NCI-H226 (cell line): ENCODE data around the gene FIBIN.
"Not testable (repeated sequence)": the region's sequence is repeated elsewhere in the genome, so short reads cannot be mapped to it uniquely, and the experiment has no call there.

Experiments
- DNase-seq: peaks from one replicate; pipeline ENCODE4 v3.0.0-alpha.2; 2015

The FIBIN gene

GRCh38 chr11:26993965-26994457 lies at the start of gene FIBIN:
Gene FIBIN, plus strand, starts transcription at chr11:26994112. Its CDS starts 415 bp downstream, at chr11:26994527.
- no peak for DNase-seq

DNA sequence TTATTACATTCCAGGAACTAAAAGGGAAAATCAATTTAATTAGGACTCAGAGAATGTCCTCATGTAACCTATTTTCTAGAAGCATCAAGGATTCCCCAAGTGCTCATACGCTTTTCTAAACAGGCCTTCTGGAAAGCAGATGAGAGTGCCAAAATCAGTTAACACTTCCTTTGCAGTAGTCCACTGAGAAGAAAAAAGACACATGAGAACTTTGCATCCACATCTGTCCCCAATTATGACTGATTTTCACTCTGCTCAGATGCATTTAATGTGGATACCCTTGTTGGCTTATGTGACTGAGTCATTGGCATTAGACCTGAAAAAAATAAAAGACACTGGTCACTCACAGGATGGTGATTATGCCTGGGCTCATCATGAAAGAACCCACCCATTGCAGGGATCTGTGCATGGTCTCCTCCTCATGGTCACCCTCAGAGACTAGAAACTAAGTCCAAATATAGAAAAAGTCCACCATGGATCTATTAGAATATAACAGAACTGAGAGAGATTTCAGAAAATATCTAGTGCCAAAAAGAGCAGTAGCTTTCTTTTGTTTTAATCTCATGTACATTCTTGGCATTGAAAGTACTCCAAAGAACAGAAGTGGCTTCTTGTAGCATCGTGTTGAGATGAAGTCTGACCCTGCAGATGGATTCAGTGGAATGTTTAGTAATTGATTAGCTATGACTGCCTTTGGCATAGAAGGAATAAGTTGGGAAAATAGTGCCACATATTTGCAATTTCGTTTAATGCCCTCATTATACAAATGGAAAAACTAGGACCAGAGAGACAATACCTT lies 48.8 kb upstream of the FIBIN start:
- no peak for DNase-seq

GRCh38 chr11:26946257-26946716 lies 47.6 kb upstream of the FIBIN start:
- no peak for DNase-seq

DNA sequence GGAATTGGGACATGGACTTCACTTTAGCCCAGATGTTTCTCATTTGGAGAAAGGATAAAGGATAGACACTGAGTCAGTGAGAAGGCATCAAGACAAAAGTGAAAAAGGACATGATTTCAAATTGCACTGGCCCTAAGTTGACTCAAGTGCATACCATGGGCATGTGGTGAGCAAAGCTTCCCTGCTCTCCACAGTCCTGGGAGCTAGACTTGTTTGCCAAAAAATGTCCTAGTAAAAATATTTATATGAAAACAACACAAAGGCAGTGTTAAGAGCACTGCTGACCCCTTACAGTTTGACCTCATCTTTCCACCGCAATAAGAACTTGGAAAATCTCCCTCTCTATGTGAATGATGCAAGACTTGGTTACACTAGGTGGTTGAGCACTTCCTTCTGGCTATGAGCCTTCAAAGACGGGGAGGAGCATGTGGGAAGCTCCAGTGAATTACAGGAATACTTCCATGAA lies 46.5 kb upstream of the FIBIN start:
- DNase-seq = peak; percentile 78

DNA sequence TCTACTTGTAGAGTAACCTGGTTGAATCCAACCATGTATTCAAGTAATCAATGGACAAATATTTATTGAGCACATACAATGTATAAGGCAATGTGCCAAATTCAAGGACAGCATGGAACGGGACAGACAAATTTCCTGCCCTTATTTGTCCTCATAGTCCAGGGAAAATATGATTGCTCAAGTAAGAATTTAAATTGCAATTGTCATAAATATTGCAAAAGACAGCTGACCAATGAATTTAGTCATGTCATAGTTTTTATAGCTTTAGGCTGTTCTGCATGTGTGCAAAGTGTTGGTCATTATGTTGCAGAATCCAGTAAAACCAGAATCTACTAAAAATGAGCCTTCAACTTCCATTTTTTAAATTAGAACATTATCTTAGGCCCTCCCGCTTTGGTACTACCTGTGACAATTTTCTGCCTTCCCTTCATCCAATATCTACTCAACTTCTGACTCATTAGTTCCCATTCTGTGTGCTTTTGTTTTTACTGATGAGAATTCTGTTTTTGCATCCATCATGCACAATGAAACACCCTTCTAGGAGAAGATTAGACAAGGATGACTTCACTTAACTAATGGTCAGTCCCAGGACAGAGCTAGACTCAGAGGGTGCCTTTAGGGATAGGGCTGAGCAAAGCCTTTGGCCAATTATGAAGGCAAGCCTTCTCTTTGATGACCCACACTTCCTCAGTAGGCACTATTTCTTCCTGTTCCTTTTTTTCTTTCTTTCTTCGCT lies 45.8 kb upstream of the FIBIN start:
- DNase-seq = peak; percentile 15

DNA sequence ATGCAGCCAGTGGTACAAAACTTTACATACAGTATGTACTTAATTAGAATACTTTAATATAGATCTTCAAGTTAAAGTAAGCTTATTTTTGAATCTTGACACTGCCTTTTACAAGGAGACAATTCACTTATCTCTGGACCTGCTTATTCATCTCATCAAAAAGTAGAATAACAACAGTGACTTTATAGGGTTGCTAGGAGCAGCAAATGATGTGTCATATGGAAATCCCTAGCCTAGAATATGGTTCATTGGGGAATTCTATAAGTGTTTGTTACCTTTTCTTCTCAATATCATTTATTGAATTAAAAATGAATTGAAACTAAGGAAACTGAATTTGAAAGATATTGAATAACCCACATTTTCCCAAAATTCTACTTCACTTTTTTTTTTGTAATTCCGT lies 45.0 kb upstream of the FIBIN start:
- DNase-seq = no peak

DNA sequence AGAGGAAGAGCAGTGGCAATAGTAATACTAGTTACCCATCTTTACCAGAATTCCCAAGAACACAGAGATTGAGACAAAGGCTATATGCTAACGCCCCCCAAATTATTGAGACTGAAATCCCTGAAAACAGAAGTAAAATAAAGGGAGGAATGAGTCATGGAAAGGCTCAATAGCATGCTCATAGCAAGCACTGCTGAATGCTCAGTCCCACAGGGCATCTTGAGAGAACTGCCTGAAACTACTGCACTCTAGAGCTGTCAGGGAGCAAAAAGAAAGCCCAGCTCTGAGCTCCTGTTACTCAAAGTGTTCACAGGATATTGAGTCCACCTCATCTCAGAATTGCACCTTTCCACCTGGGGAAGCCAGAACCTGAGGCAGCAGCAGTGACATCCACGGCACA lies 44.1 kb upstream of the FIBIN start:
- DNase-seq = no peak

- DNase-seq = no peak
Observed at GRCh38 chr11:26950260-26950719, 43.6 kb upstream of the FIBIN start.

GRCh38 chr11:26951809-26952515 lies 42.0 kb upstream of the FIBIN start:
- DNase-seq = no peak

DNA sequence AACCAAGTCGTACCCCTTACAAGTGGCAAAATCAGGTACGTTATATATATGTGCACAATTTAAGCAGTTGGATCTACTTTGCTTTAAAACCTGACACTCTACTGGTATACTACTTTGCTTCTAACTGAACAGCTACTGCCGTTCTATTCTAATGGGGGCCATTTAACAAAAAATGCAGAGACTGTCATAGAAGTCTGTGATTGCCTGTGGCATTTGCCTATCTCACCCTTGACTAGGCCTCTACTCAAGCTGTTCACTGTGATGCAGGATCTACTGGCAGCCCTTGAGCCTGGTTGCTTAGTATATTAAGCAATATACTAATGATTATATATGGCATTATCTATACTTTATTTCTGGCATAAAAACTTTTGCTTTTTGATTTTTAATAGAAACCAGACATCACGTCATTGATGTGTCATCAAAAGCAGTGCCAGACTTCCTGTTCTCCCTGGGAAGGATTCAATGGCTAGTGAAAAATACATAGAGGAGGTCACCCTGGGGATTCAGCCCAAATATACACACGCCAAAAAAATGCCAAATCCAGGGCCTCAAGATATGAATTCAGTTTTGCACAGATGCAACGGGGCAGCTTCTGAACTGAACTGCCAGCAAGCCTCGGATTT lies 40.0 kb upstream of the FIBIN start:
- DNase-seq = no peak

- no peak for DNase-seq
Observed at GRCh38 chr11:26958005-26958701, 35.8 kb upstream of the FIBIN start.

DNA sequence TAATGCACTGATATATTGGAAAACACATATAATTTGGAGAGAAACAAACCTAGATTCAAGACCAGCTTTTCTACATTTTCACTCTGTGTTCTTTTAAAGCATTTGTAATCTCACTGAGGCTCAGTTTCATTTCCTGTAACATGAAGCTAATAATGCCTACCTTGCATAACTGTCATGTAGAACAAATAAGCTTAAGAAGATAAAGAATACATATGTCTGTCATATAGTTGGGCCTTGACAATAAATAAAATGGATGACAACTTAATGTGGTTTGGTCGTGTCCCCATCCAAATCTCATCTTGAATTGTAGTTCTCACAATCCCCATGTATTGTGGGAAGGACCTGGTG lies 35.2 kb upstream of the FIBIN start:
- no peak for DNase-seq

DNA sequence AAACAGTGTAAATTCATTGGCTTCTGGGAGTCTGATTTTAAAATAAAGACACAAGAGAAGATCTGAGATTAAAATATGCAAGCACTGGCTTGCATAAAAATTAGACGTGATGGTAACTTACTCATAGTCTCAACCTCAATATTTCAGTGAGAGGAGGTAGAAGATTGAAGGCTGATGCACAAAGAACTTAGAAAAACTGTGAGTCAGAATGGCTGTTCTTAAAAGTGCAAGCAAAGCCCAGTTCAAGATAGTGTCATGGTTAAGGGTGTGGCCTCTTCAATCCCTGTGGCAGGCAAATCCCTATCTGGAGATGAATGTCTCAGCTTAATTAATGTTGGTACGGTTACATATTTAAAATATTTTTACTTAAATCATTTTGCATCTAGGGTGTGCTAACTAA lies 33.6 kb upstream of the FIBIN start:
- peak; percentile 7 for DNase-seq

GRCh38 chr11:26963764-26964163 lies 30.1 kb upstream of the FIBIN start:
- DNase-seq = no peak

- no peak for DNase-seq
Observed at GRCh38 chr11:26964339-26964738, 29.6 kb upstream of the FIBIN start.

DNA sequence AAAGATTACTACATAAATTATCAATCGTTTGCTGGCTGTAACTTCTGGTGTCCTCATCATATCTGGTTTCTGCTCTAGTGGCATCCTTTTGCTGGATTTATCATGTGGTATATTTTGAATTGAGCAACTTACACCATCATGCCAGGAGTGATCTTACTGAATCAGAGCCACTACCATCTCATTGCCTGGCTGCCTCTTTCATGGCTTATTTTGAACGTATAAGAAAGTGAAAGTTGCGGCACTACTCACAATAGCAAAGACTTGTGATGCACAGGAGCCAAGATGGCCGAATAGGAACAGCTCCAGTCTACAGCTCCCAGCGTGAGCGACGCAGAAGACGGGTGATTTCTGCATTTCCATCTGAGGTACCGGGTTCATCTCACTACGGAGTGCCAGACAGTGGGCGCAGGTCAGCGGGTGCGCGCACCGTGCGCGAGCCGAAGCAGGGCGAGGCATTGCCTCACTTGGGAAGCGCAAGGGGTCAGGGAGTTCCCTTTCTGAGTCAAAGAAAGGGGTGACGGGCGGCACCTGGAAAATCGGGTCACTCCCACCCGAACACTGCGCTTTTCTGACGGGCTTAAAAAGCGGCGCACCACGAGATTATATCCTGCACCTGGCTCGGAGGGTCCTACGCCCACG lies 28.9 kb upstream of the FIBIN start:
- DNase-seq = not testable (repeated sequence)

- DNase-seq = no peak
Observed at GRCh38 chr11:26971961-26972360, 22.0 kb upstream of the FIBIN start.

DNA sequence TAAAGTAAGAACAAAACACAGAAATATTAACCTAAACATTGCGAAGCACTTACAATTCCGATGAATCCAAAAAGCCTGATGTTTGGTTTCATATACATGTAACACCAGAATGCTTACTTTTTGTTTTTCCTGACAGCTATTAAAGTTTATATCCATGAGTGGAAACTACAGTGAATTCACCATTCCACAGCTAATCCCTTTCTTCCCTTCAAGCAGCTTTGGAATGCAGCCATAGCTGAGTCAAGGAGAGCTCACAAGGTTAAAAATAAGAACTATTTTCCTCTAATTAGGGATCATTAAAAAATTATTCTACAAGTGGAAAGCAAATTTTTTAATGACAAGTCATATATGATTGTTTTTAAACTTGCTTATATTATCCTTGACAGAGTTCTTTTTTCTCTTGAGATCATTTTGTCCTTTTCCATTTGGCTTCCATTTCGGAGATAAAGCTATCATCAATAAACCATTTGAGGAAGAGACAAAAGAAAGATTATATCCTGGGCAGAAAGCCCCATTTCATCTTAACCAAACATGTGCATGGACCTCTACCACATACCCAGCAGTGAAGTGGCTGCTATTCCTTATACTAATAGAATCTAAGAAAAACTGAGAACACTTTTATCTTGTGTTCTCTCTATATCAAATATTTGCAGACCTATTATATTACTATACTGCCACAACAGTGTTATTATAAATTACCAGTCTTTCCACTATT lies 19.7 kb upstream of the FIBIN start:
- no peak for DNase-seq

- no peak for DNase-seq
Observed at GRCh38 chr11:26974996-26975395, 18.9 kb upstream of the FIBIN start.

DNA sequence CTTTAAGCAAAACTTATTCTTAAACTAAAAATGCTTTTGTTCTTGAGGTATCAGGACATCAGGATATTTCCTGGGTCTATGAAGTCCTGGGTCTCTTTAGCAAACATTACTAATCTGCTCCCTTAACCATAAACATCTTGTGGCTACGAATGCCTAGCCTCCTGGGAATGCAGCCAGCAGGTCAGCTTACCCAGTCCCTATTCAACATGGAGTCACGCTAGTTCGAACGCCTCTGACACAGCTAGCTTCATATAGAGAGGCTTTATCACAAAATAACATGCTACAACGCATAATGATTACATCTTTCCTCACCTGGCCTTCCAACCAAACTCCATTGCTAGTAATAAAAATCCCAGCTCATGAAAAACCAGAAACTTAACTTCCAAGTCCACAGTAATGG lies 17.5 kb upstream of the FIBIN start:
- no peak for DNase-seq

DNA sequence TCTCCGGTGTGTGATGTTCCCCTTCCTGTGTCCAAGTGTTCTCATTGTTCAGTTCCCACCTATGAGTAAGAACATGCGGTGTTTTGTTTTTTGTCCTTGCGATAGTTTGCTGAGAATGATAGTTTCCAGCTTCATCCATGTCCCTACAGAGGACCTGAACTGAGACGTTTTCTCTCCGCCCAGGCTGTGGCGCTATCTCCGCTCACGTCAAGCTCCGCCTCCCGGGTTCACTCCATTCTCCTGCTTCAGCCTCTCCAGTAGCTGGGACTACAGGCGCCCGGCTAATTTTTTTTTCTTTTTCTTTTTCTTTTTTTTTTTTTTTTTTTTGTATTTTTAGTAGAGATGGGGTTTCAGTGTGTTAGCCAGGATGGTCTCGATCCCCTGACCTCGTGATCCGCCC lies 16.7 kb upstream of the FIBIN start:
- DNase-seq = not testable (repeated sequence)
